ENCODE measurements around the gene PLCG2.
"Not testable (repeated sequence)": the region's sequence is repeated elsewhere in the genome, so short reads cannot be mapped to it uniquely, and the experiment has no call there.

PLCG2 gene

DNA sequence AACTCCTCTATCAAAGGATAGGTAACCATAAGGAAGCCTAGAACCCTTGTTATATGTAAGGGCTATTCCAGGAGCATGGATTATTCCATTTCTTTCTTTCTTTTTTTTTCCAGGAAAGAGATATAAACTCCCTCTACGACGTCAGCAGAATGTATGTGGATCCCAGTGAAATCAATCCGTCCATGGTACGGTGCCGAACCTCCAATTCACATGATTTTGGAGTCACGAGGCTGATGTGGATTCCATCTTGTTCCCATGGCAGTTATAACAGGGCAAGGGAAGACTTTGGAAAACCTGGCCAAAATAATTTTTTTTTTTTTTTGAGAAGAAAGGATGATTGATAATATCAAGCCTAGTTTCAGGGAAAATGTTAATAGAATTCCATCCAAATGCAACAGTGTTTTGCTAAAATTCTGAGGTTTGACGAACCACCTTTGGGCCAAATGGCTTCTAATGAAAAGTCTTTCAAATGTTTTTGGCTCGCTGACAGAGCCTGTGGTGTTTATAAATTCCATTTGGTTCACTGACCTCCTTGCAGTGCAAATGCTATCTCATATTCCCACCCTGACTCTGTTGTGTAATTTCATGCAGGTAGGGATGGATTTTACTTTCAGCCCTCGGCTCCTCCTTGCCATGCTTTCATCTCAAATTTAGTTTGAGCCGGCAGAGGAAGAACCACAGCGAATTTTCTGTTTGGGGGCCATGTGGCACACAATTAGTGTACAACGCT, 142.2 kb downstream of the PLCG2 start:
- no peak for FAIRE-seq

DNA sequence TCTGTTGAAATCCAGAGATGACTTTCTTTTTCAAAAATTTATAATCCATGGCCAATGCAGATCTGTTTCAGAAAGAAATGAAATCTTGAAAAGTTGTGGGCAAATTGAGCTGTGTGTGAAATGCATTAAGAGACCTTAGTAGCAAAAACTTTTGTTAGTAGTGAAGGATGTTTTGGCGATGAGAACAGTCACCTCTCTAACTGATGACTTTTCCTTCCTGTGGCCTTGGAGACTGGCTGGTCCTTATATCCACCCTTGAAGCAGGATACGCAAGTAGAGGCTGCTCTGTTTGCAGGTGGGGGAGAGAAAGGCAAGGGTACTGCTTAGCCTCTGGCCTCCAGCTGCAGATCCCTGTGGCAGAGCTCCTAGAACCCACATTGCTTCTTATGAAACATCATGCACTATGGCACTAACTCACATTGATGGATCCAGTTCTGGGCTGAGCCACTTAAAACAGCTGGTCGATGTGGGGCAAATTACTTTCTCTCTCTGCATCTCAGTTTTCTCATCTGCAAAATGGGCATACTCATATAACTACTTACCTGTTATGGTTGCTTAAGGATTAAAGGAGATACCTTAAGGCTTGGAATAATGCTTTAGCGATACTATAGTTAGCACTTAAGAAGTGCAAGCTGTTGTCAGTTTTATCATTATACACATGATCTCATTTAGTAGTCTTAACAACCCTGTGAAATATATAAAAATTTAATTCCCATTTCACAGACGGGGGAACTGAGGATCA, 142.9 kb downstream of the PLCG2 start:
- FAIRE-seq: no peak

GRCh38 chr16:81923296-81923695, 144.2 kb downstream of the PLCG2 start:
- FAIRE-seq: no peak

GRCh38 chr16:81925016-81925415, 145.9 kb downstream of the PLCG2 start:
- no peak for FAIRE-seq

GRCh38 chr16:81926036-81926435, 146.9 kb downstream of the PLCG2 start:
- FAIRE-seq: no peak

DNA sequence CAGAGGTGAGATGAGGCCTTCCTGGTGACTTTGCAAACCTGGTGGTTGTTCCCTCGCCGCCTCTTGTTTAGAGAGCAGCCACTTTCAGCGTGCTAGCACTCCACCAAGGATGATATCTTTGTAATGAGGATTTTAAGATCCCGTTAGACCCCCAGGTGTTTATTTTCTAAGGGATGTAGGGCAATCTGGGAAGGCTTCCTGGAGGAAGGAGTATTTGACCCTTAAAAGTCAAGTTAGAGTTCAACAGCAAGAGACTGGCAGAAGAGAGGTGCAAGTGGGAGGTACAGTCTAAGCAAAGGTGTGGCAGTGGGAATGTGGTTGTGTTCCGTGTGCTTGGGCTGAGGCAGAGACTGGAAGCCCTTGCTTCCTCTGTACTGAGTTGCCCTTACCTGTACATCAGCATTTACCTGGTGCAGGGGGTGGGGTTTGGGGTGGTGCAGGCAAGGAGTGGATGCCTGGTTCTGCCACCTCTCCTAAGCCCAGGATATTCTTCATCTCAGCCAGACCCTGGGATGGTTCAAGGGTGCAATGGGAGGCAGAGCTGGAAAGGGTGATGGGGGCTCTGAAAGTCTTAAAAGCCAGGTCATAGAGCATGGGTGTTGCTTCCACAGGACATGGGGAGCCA, 148.6 kb downstream of the PLCG2 start:
- no peak for FAIRE-seq

DNA sequence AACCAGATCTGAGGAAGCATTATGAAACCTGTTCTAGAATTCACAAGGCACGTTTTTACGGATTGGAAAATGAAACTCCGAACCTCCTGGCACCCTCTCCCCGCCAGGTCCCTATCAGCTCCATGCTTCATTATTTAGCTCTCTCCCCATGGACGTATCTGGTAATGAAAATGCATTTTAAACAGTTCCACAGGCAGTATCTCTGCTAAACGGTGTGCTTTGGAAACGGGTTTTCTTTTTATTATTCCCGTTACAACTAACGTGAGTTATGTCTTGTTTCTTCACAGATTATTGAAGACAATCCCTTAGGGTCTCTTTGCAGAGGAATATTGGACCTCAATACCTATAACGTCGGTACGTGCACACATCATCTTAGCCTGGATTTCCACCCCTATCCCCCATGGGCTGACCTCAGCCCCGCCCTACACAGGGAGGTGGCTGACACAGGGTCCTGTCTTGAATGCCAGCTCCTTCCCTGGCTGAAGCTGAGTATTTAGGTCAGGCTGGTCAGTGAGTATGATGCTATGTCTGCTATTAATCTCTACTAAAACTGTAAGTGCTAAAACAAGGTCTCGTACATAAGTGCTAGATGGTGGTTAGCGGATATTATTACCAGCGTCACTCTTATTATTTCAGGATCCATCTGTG, 149.3 kb downstream of the PLCG2 start:
- FAIRE-seq: no peak

DNA sequence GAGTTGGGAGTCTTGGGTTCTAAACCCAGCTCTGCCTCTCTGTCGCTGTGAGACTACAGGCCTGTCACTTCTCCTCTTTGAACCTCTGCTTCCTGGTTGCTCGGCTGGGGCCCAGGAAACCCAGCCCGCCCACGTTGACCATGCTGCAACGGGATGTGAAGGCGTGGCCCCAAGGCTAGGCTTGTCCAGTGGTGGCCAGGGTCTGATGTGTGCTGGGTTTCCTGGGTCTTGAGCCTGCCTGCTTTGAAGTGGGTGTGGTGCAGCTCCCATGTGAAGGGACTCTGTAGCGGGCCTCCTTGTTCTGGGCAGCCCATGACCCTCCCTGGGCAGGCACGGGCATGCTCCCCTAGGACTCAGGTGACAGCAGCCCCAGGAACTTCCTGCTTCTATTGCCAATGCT, 149.9 kb downstream of the PLCG2 start:
- FAIRE-seq: no peak

DNA sequence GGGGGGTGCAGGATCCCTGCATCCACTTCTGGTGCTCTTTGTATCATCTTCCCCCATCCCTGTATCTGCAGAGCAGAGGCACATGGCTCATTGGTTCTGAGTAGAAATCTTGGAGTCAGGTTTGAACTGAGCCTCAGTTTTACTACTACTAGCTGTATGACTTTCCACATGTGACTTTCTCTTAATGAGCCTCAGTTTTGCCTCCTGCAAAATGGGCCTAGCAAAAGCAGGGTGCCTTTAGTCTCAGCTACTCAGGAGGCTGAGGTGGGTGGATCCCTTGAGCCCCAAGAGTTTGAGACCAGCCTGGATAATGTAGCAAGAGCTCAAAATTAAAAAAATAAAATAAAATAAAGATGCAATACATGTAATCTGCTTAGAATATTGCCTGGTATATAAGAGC, 150.8 kb downstream of the PLCG2 start:
- FAIRE-seq: no peak

DNA sequence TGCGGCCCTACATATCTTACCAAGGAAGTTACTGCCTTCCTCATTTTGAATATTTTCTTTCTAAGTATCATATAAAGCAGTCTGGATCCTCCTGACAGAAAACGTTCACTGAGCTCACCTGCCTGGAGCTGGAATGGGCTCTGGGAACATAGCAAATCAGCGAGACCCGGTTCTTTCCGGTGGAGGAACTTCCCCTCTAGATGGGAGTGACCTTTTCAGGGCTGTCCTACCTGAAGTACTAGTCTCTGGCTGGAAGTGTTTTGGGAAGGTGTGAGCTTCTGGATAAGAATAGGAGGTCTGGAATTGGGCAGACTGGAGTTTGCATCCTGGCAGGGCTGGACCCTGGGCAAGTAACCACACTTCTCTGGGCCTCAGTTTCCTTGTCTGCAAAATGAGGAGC, 152.8 kb downstream of the PLCG2 start:
- FAIRE-seq: no peak

DNA sequence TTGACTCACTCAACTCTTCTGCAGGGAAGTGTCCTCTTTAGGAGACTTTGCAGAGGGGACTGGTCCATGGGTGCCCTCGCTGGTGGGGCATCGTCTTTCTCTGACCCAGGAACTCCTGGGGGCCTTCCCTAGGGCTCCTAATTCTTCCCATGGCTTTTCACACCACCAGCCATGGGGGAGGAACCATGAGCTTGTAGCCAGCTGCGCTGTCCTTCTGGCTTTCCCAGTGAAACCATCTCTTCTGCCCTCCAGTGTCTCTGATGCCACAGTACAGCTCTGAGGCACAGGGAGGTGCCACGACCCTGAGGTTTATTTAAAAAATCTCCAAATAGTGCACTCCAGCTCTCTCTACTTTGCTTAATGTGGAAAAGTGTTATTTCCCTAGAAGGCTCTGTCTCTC, 153.6 kb downstream of the PLCG2 start:
- FAIRE-seq: no peak

DNA sequence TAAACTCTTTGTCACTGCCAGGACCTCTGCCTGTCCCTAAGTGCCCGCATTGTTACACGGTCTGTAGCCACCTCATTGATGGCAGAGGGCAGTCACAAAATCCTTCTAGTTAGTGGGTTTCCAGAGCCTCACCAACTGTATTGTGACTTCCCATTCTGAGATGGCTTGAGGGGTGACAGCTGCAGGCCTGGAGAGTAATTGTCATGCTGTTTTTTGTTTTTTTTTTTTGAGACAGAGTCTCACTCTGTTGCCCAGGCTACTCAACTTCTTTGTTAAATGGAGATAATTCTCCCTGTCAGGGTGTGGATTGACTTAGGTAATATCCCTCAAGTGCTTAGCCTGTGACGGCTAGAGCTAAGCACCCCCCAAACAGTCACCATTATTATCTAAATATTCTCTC, 154.3 kb downstream of the PLCG2 start:
- no peak for FAIRE-seq

DNA sequence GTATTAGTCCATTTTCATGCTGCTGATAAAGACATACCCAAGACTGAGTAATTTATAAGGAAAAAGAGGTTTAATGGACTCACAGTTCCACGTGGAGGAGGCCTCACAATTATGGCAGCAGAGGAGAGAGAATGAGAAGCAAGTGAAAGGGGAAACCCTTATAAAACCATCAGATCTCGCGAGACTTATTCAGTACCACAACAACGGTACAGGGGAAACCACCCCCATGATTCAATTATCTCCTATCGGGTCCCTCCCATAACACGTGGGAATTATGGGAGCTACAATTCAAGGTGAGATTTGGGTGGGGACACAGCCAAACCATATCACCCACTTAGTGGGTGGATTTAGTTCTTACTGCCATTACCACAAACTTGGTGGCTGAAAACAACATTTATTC, 155.6 kb downstream of the PLCG2 start:
- not testable (repeated sequence) for FAIRE-seq

DNA sequence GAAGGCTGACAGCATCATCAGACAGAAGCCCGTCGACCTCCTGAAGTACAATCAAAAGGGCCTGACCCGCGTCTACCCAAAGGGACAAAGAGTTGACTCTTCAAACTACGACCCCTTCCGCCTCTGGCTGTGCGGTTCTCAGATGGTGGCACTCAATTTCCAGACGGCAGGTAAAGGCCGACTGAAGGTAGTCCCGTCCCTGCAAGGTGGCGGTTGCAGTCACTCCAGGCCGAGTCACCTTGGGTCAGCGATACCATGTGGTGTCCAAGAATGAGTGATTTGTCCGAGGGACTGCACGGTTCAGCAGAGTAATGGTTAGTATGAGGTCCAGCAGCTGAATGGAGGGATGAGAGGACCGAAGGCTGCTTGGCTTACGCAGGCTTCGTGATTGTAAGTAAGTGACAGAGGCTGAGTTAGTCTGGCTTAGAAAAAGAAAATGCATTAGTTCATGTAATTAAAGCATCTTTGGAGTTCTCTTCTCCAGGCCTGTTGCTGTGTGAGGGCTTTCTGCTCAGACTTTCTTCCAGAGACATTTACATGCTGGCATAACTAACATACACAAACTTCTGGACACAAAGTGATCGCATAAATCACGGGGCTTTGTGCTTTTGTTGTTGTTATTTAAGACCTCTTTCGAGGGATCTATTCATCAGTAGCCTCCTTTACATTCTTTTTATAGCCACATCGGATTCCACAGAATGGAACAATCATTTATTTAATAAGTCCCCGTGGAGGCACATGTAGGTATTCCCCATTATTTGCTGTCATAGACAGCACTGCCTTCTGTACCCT, 157.3 kb downstream of the PLCG2 start:
- no peak for FAIRE-seq

DNA sequence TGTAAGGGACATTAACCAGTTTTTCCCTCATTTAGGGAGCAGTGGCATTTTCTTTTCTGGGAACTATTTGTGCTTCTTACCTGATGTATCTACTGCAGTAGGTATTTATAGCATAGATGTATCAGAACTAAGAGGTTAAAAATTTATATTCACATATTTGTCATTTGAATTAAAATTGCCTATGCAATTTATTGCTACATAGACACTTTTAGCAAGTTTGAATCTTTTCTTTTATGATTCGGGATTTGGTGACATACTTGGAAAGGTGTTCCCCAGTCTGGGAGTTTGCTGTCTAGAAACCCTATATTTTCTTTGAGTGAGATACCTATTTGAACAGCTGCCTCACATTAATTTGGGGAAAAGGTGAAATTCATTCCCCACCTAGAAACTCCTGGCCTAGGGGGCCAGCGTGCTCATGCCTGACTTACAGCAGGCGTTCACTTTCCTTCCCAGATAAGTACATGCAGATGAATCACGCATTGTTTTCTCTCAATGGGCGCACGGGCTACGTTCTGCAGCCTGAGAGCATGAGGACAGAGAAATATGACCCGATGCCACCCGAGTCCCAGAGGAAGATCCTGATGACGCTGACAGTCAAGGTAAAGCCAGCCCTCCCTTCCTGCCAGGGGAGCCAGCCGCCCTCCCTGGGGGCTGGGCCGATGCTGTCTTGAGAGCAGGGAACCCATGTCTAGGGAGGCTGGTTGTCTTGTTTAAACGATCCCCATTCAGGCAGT, 158.4 kb downstream of the PLCG2 start:
- FAIRE-seq: no peak

GRCh38 chr16:81938326-81939163, 159.5 kb downstream of the PLCG2 start:
- FAIRE-seq: no peak

DNA sequence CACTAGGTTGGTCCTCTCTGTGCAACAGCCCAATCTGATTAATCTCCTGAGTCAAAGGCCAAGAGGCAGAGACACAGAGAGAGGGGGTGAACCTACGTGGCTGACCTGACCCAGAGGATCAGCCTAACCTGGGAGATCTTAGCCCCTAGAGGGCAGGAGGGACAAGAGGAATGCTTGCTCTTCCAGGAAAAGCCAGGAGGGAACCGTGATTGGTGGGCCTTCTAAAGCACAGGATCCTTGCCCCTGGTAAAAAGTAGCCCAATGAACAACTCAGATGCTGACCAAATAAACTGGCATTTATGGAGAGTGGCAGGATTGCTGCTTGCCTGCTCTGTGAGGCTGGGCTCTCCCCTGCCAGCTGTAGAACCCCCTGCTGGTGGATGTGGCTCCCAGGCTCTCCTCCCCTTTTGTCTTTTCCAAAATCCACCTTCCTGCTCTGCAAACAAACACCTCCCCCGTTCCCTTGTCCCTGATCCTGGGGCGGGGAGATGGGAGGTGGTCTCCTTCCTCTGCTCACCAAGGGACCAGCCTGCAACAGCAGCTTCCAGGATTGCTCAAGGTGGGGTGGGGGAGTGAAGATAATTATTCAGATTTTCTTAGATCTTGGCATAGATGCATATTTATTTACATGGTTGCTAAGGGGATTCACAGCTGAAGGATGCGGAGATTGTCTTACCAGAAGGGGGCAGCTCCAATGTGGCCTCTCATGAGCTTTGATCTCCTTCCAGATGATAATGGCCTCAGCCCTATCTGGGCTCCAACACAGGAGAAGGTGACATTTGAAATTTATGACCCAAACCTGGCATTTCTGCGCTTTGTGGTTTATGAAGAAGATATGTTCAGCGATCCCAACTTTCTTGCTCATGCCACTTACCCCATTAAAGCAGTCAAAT, 160.3 kb downstream of the PLCG2 start:
- FAIRE-seq: no peak

DNA sequence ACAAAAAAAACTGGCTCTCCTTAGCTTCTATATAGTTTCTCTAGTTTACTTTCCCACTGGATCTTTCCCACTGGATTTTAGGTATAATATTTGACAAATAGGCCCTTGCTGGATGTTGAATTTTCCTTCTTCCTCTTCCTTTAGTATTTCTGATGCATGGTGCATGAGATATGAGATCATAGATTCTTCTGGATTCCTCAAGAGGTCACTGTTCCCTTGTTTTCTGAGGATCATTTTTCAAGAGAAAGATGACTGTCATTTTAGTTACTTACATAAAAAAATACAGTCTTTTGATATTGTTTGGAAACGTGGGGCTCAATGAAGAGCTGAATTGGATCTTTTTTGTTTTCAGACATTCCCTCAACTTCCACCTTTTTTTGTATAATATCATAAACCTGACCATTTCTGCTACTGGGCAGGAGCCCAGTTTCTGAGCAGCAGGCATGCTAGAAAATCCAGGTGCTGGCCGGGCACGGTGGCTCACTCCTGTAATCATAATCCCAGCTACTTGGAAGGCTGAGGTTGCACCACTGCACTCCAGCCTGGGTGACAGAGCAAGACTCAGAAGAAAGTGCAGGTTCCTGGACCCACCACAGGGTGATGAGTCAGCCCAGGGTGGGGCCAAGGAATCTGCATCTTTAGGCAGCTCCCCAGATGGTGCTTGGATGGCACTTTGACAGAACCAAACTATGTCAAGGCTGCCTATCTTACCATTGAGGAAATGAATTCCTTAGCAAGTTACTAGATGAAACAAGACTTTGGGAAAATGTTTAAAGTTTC, 161.9 kb downstream of the PLCG2 start:
- peak; percentile 94 for FAIRE-seq

- no peak for FAIRE-seq
Measured at GRCh38 chr16:81942007-81942601, 163.0 kb downstream of the PLCG2 start.
